NCI-H748 (cell line): ENCODE measurements around the gene PHPT1.
"Not testable (repeated sequence)": the region's sequence is repeated elsewhere in the genome, so short reads cannot be mapped to it uniquely, and the experiment has no call there.

Experiments
- DNase-seq: peaks from one replicate; lab custom pipeline; 2025; ENCODE audit not compliant: unreplicated experiment; lab: John Stamatoyannopoulos, UW

Gene PHPT1

GRCh38 chr9:136837146-136837855, 11.9 kb upstream of the PHPT1 start:
- no peak for DNase-seq

GRCh38 chr9:136837856-136838277, 11.3 kb upstream of the PHPT1 start:
- not testable (repeated sequence) for DNase-seq

GRCh38 chr9:136838314-136839228, 10.6 kb upstream of the PHPT1 start:
- no peak for DNase-seq

GRCh38 chr9:136839229-136840139, 9.7 kb upstream of the PHPT1 start:
- DNase-seq: no peak

- no peak for DNase-seq
These were observed 8.9 kb upstream of the PHPT1 start for GRCh38 chr9:136840140-136840876.

GRCh38 chr9:136840877-136841645, 8.1 kb upstream of the PHPT1 start:
- DNase-seq: peak; percentile 52

GRCh38 chr9:136841646-136842379, 7.4 kb upstream of the PHPT1 start:
- peak; percentile 18 for DNase-seq

GRCh38 chr9:136842380-136842948, 6.7 kb upstream of the PHPT1 start, which contains the start of gene AJM1:
Gene AJM1 (plus strand): TSS chr9:136842478. CDS start chr9:136844415, 1,937 bp downstream.
- DNase-seq: peak; percentile 81

- not testable (repeated sequence) for DNase-seq
These were observed 5.9 kb upstream of the PHPT1 start for GRCh38 chr9:136843159-136843800.

GRCh38 chr9:136843801-136844740, 5.1 kb upstream of the PHPT1 start:
- DNase-seq: peak; percentile 55

- DNase-seq: no peak
These were observed 4.3 kb upstream of the PHPT1 start for GRCh38 chr9:136844761-136845464.

GRCh38 chr9:136845465-136846260, 3.5 kb upstream of the PHPT1 start:
- DNase-seq: no peak

- DNase-seq: no peak
These were observed 2.7 kb upstream of the PHPT1 start for GRCh38 chr9:136846376-136847087.

- peak; percentile 58 for DNase-seq
These were observed 2.0 kb upstream of the PHPT1 start for GRCh38 chr9:136847088-136847825.
